ENCODE measurements around the gene TAS1R1. TPM values are rescaled to one million over a fixed set of nuclear protein-coding genes. Genes with fewer than 3 reads are reported as not detected.
A peak's percentile ranks its signal among the peaks of the same experiment; 100 is the strongest.

TAS1R1 gene
- total and polyA plus RNA-seq, 12 donors: not detected

DNA sequence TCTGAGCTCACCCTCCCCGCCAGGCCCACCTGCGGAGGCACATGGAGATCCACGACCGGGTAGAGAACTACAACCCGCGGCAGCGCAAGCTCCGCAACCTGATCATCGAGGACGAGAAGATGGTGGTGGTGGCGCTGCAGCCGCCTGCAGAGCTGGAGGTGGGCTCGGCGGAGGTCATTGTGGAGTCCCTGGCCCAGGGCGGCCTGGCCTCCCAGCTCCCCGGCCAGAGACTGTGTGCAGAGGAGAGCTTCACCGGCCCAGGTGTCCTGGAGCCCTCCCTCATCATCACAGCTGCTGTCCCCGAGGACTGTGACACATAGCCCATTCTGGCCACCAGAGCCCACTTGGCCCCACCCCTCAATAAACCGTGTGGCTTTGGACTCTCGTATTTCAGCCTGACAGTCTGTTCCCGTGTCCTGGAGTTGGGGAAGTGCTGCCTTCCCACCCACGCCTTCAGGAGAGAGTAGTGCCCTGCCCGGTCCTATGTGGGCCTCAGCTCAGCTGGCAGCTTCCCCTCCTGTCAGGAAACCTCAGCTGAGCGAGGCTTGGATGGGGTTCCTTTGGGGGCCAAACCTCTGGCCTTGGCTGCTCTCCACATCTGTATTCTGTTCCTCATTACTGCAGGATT lies 33.9 kb downstream of the TAS1R1 start:
- Histone ChIP-seq H3K4me3 (no peak overlapping the region), H3K9me3 (no peaks in the 10 kb centered on the region), H3K27ac (peak overlapping the region in 9 of 10 donors; percentile 10 to 53 (median 42)), H3K36me3 (peaks cover 0 to 83% (median 42%) of the 10 kb centered on the region in 9 donors), H3K27me3 (no peaks in the 10 kb centered on the region), H3K4me1 (peaks cover 27 to 82% (median 71%) of the 10 kb centered on the region in 9 donors)
- TF ChIP-seq, protein P1, sequence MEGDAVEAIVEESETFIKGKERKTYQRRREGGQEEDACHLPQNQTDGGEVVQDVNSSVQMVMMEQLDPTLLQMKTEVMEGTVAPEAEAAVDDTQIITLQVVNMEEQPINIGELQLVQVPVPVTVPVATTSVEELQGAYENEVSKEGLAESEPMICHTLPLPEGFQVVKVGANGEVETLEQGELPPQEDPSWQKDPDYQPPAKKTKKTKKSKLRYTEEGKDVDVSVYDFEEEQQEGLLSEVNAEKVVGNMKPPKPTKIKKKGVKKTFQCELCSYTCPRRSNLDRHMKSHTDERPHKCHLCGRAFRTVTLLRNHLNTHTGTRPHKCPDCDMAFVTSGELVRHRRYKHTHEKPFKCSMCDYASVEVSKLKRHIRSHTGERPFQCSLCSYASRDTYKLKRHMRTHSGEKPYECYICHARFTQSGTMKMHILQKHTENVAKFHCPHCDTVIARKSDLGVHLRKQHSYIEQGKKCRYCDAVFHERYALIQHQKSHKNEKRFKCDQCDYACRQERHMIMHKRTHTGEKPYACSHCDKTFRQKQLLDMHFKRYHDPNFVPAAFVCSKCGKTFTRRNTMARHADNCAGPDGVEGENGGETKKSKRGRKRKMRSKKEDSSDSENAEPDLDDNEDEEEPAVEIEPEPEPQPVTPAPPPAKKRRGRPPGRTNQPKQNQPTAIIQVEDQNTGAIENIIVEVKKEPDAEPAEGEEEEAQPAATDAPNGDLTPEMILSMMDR (IDR thresholded peaks at IDR 0.05): no peak
- DNase-seq (no peak), ATAC-seq (no peak)
- intact Hi-C loops (cut with DNase I): no loop called here
- 79 to 81% methylated on average over 24 of the region's 24 CpGs for WGBS, 2 donors

- no peak overlapping the region for H3K4me3 ChIP-seq
- DNase-seq: no peak
- H3K36me3 ChIP-seq: peaks cover 0 to 93% (median 53%) of the 10 kb centered on the region in 9 donors
- H3K27me3 ChIP-seq: no peaks in the 10 kb centered on the region
- no peak for ATAC-seq
- H3K27ac ChIP-seq: peak overlapping the region in 2 of 10 donors; percentile 15 to 39
- intact Hi-C loops (cut with DNase I): no loop called here
- peaks cover 27 to 86% (median 64%) of the 10 kb centered on the region in 9 donors for H3K4me1 ChIP-seq
- 87 to 88% methylated on average over 7 of the region's 7 CpGs for WGBS, 2 donors
- TF ChIP-seq, protein P1 (IDR thresholded peaks at IDR 0.05): no peak
- H3K9me3 ChIP-seq: no peaks in the 10 kb centered on the region
Observed at GRCh38 chr1:6590046-6590445, 34.9 kb downstream of the TAS1R1 start.

- 69 to 72% methylated on average over 13 of the region's 13 CpGs for WGBS, 2 donors
- intact Hi-C loops (cut with DNase I): no loop called here
- Histone ChIP-seq H3K9me3 (no peaks in the 10 kb centered on the region), H3K4me3 (no peak overlapping the region), H3K4me1 (peaks cover 25 to 85% (median 68%) of the 10 kb centered on the region in 9 donors), H3K27ac (peak overlapping the region in 9 of 10 donors; percentile 8 to 62 (median 34)), H3K36me3 (peaks cover 0 to 100% (median 63%) of the 10 kb centered on the region in 9 donors), H3K27me3 (no peaks in the 10 kb centered on the region)
- peak in 4 of 8 donors; percentile 12 to 60 (median 19) for ATAC-seq
- peak in 1 of 2 donors; percentile 30 for DNase-seq
- TF ChIP-seq, protein P1 (IDR thresholded peaks at IDR 0.05): no peak
Observed at GRCh38 chr1:6591222-6591621, 36.1 kb downstream of the TAS1R1 start.

GRCh38 chr1:6591644-6592043 lies 36.5 kb downstream of the TAS1R1 start:
- intact Hi-C loops (cut with DNase I): no loop called here
- ATAC-seq (no peak), DNase-seq (no peak)
- H3K9me3 ChIP-seq: no peaks in the 10 kb centered on the region
- H3K27ac ChIP-seq: peak overlapping the region in 9 of 10 donors; percentile 8 to 62 (median 34)
- peaks cover 0 to 100% (median 67%) of the 10 kb centered on the region in 9 donors for H3K36me3 ChIP-seq
- H3K4me3 ChIP-seq: no peak overlapping the region
- TF ChIP-seq, protein P1 (IDR thresholded peaks at IDR 0.05): no peak
- peaks cover 24 to 85% (median 68%) of the 10 kb centered on the region in 9 donors for H3K4me1 ChIP-seq
- 86 to 89% methylated on average over 6 of the region's 6 CpGs for WGBS, 2 donors
- H3K27me3 ChIP-seq: no peaks in the 10 kb centered on the region
